C4-2B (cell line): ENCODE measurements around the gene DHX36.

Experiments
- CTCF ChIP-seq: fragments of 450-650 bp; conservative IDR thresholded peaks from 2 replicates; pipeline ENCODE4 v1.5.1; 2017; ENCODE audit warnings: mild to moderate bottlenecking
- ZFX ChIP-seq: fragments of 450-650 bp; IDR thresholded peaks from 2 replicates; pipeline ENCODE4 v1.6.1; 2017

- TF ChIP-seq CTCF (no peak), ZFX (no peak)
Observed at GRCh38 chr3:154247806-154248415, 76.4 kb downstream of the DHX36 start.
